Left colon (tissue), 2 donors: Measurements from ENCODE around the gene CWH43. TPM values are rescaled to one million over a fixed set of nuclear protein-coding genes. Genes with fewer than 3 reads are reported as not detected.
A peak's percentile ranks its signal among the peaks of the same experiment; 100 is the strongest.
"Not testable (repeated sequence)": the region's sequence is repeated elsewhere in the genome, so short reads cannot be mapped to it uniquely, and the experiment has no call there.

Experiments used
- ATAC-seq: fragments of 200-7000 bp; cut with Tn5 transposase; one replicate; pipeline ENCODE4 v1.9.1; 2020; ENCODE audit warnings: mild to moderate bottlenecking, moderate library complexity
- DNase-seq, 2 donors: peaks; one replicate each; pipeline ENCODE4 v3.0.0-alpha.2; 2020
- intact Hi-C, 2 donors: fragments of 100-400 bp; cut with DNase I in 1 of 2; cut with micrococcal nuclease in 1 of 2; formaldehyde crosslinking; loops; one replicate each; pipeline versions ENCODE4 v1.11.2 to v1.14.0; 2022; cut with DNase I, micrococcal nuclease
- long read RNA-seq: library from polyadenylated mRNA; unstranded; transcript quantifications from one replicate; pipeline ENCODE4 v2.0.0, GENCODE V29; 2021
- total RNA-seq, 2 donors: library from RNA; stranded (reverse); fragmentation: NEBNext Ultra II Directional; extraction: Animal tissue kit (Norgen Biotek cat#: 25700); gene quantifications; one replicate each; pipeline ENCODE4 v1.2.1, GENCODE V29; 2021
- donor health status: DM: no; HTN: no; CAD: no.
- donor health status: DM: yes; HTN: yes; CAD: no.

CWH43 gene
- 10 to 100 TPM; 25.5 to 56.8 TPM for total RNA-seq
- long read RNA-seq, transcript CWH43-201 (16 exons, 2,472 nt): major isoform, 65 of 86 reads
- long read RNA-seq, partial matches to known transcripts: 2 of 86 reads
- long read RNA-seq, other reads (novel, unspliced or antisense): 19 of 86 reads

- ATAC-seq: peak; percentile 80
These were observed at the start of gene CWH43 for GRCh38 chr4:48985976-48986653. CWH43 (plus strand) TSS chr4:48986275; CDS start chr4:48986430, 155 bp downstream.

GRCh38 chr4:48937033-48937432 lies 49.0 kb upstream of the CWH43 start:
- intact Hi-C loops: no loop called here
- peak; percentile 96 for ATAC-seq

More at GRCh38 chr4:48985976-48986653, at the start of gene CWH43:
- intact Hi-C loops: no loop called here
- DNase-seq: peak; percentile 50 to 79

GRCh38 chr4:48938831-48939230 lies 47.2 kb upstream of the CWH43 start:
- no peak for DNase-seq
- ATAC-seq: no peak
- intact Hi-C loops: no loop called here

More at GRCh38 chr4:48937033-48937432, 49.0 kb upstream of the CWH43 start:
- DNase-seq: no peak

- ATAC-seq (no peak), DNase-seq (no peak)
- intact Hi-C loops: no loop called here
These were observed 46.3 kb upstream of the CWH43 start for GRCh38 chr4:48939785-48940184.

GRCh38 chr4:48943387-48943786 lies 42.7 kb upstream of the CWH43 start:
- intact Hi-C loops: no loop called here
- ATAC-seq: peak; percentile 24

GRCh38 chr4:48944252-48944651 lies 41.8 kb upstream of the CWH43 start:
- ATAC-seq: peak; percentile 88
- intact Hi-C loops: no loop called here
- peak in 1 of 2 donors; percentile 48 for DNase-seq

More at GRCh38 chr4:48943387-48943786, 42.7 kb upstream of the CWH43 start:
- no peak for DNase-seq

- intact Hi-C loops: no loop called here
- peak; percentile 31 to 48 for DNase-seq
- no peak for ATAC-seq
These were observed 41.3 kb upstream of the CWH43 start for GRCh38 chr4:48944756-48945241.

- intact Hi-C loops: no loop called here
- DNase-seq (no peak), ATAC-seq (no peak)
These were observed 40.1 kb upstream of the CWH43 start for GRCh38 chr4:48945981-48946380.

GRCh38 chr4:48947731-48948130 lies 38.3 kb upstream of the CWH43 start:
- intact Hi-C loops: no loop called here
- ATAC-seq: no peak
- no peak for DNase-seq

- no peak for DNase-seq
- intact Hi-C loops: no loop called here
- peak; percentile 38 for ATAC-seq
These were observed 37.0 kb upstream of the CWH43 start for GRCh38 chr4:48949086-48949485.

GRCh38 chr4:48949518-48950219 lies 36.4 kb upstream of the CWH43 start:
- peak; percentile 86 for ATAC-seq
- intact Hi-C loops: no loop called here
- no peak for DNase-seq

- intact Hi-C loops: no loop called here
- no peak for DNase-seq
- ATAC-seq: peak; percentile 49
These were observed 31.8 kb upstream of the CWH43 start for GRCh38 chr4:48954314-48954713.

- intact Hi-C loops, ATAC-seq, DNase-seq: not testable (repeated sequence)
These were observed 28.7 kb upstream of the CWH43 start for GRCh38 chr4:48957366-48957765.

GRCh38 chr4:48958582-48958981 lies 27.5 kb upstream of the CWH43 start:
- no peak for ATAC-seq
- intact Hi-C loops: no loop called here
- DNase-seq: no peak

GRCh38 chr4:48960988-48961635 lies 25.0 kb upstream of the CWH43 start:
- intact Hi-C loops: loop anchor here in 1 of 2 donors (5.0 kb wide), 1 partner anchor 384 kb away; no protein-coding TSS in a partner anchor
- no peak for ATAC-seq

GRCh38 chr4:48962636-48963035 lies 23.4 kb upstream of the CWH43 start:
- intact Hi-C loops: loop anchor here in 1 of 2 donors (5.0 kb wide), 1 partner anchor 385 kb away; no protein-coding TSS in a partner anchor
- DNase-seq (no peak), ATAC-seq (no peak)

More at GRCh38 chr4:48960988-48961635, 25.0 kb upstream of the CWH43 start:
- no peak for DNase-seq

GRCh38 chr4:48963042-48963679 lies 22.9 kb upstream of the CWH43 start:
- intact Hi-C loops: loop anchor here in 1 of 2 donors (5.0 kb wide), 1 partner anchor 386 kb away; no protein-coding TSS in a partner anchor
- DNase-seq: peak; percentile 64 to 66
- peak; percentile 94 for ATAC-seq

- DNase-seq: no peak
- intact Hi-C loops: no loop called here
- no peak for ATAC-seq
These were observed 19.0 kb upstream of the CWH43 start for GRCh38 chr4:48967101-48967500.

GRCh38 chr4:48967631-48968030 lies 18.4 kb upstream of the CWH43 start:
- no peak for ATAC-seq
- intact Hi-C loops: no loop called here
- DNase-seq: no peak
